Right forelimb (tissue), 1 donor: ENCODE measurements around the gene GALNT12.

Experiments used
- DNase-seq: peaks from one replicate; pipeline ENCODE4 v3.0.0-alpha.2; 2018

GALNT12 gene

GRCh38 chr9:98807070-98807813 is at the start of gene GALNT12:
Gene GALNT12 (plus strand): TSS chr9:98807670. CDS start chr9:98807699, 29 bp downstream.
- DNase-seq: peak; percentile 65

GRCh38 chr9:98760231-98760630 is 47.2 kb upstream of the GALNT12 start:
- DNase-seq: no peak

- no peak for DNase-seq
These were observed 43.3 kb upstream of the GALNT12 start for GRCh38 chr9:98763986-98764745.

- DNase-seq: no peak
These were observed 42.2 kb upstream of the GALNT12 start for GRCh38 chr9:98765256-98765655.

GRCh38 chr9:98766586-98766985 is 40.9 kb upstream of the GALNT12 start:
- no peak for DNase-seq

- no peak for DNase-seq
These were observed 40.3 kb upstream of the GALNT12 start for GRCh38 chr9:98767196-98767595.

- no peak for DNase-seq
These were observed 39.6 kb upstream of the GALNT12 start for GRCh38 chr9:98767915-98768314.

DNA sequence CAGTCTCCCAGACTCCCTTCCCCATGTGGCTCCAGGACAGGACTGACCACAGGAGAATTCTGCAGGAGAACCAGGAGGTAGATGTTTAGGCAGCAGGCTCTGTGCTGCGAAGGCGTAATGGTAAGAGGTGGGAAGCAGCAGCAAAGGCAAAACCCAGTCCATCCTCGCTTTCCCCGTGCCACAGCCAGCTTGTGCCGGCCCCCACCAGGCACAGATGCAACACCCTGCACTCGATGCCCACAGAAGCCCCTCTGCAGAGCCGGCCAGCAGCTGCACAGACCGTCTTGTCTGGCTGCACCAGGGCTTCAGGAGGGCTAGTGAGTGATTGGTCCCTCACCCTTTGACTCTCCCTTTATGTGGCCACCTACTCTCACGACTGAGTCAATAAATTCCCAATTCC is 39.1 kb upstream of the GALNT12 start:
- DNase-seq: no peak

GRCh38 chr9:98770717-98771116 is 36.8 kb upstream of the GALNT12 start:
- DNase-seq: no peak

GRCh38 chr9:98771209-98771874 is 36.1 kb upstream of the GALNT12 start:
- DNase-seq: no peak

DNA sequence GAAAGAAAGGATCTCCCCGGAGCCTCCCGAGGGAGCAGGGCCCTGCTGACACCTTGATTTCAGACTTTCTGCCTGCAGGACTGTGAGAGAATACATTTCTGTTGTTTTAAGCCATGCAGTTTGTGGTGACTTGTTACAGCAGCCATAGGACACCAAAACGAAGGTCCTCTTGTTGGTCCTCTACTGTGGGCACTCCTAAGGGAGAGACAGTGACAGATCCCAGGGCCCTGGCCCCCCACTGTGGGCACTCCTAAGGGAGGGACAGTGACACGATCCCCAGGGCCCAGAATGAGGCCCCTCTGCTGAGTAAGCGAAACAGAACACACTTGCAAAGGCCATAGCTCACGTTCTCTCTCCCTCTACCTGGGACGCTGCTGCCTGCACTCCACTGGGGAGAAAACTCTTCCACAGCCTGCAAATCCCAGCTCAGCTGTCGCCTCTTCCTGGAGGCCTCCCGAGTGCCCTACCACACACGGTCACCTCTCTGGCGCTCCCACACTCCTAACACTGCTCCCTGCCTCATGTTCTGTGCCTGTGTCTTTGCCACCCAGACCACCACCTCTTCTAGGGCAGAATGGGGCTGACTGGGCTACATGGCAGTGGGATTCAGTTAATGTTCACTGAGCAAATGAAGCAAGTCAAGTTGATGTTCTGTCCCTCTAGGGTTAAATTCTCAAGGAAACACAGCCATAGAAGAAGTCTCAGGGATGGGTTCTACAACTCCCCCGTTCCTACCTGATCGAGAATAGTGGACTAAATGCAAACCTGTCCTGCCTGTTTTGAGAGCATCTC is 34.9 kb upstream of the GALNT12 start:
- no peak for DNase-seq

DNA sequence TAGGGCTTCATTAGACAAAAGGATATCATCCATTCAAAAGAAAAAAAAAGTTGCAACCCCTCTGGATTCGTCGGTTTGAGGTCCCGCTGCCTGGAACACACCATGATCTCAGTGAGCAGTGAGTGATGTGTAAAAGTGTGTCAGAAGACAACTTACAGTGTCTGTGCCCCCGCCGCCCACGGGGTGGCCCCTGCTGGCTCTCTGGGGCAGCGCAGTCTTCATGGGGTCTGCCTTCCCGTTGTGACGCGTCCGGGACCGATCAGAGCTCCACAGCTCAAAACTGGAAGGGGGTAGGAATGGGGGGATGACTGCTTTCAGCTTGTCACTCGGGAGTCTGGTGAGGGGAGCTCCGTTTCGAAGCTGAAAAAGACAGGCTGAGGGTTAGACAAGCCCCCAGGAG is 33.7 kb upstream of the GALNT12 start:
- no peak for DNase-seq

- DNase-seq: no peak
These were observed 32.7 kb upstream of the GALNT12 start for GRCh38 chr9:98774746-98775145.

GRCh38 chr9:98775831-98776441 is 31.5 kb upstream of the GALNT12 start:
- no peak for DNase-seq

DNA sequence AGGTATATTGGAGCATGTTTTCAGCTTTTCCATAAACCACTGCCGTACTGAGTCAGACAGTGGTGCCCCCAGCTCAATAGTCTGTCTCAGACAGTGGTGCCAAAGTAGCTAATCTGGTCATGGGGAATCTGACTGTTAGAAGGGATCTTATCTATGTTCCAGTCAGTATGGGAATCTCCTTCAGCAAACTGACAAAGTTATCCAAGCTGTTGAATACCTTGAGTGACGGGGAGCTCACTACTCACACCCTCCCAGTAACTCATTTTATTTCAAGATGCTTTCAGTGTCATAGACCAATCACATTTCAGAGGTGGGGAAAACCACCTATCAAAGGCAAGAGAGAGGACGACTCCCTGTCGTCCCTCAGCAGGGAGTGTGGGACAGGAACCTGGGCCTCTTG is 29.9 kb upstream of the GALNT12 start:
- no peak for DNase-seq

- DNase-seq: no peak
These were observed 29.2 kb upstream of the GALNT12 start for GRCh38 chr9:98778251-98778650.

- DNase-seq: no peak
These were observed 28.5 kb upstream of the GALNT12 start for GRCh38 chr9:98778711-98779530.

DNA sequence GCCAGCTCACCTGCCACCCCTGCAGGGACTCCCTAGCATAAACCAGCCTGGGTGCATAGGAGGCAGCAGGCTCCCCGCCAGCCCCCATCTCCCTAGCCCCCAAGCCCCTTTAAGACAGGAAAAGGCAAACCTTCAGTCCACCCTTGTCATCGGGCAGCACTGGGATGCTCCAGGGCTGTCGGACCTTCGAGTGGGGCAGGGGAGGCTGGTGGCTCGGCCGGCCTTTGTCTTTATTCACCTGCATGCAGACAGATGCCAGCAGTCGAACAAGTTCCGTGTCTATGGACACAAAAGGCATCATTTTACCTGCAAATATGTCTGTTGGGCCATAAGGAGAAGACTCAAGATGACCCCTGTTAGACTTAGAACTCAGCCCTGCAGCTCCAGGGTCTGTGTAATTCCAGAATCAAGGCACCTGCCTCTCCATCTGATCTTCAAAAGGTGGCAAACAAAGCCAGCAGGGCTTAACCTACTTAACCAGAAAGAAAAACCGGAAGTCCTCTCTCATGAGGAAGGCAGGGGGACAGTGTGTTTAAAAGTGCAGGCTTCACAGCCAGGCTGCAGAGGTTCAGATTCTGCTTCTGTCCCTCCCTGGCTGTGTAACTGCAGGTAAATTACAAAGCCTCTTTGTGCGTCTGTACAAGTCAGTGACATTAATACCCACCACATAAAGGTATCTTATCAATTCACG is 27.3 kb upstream of the GALNT12 start:
- DNase-seq: no peak

DNA sequence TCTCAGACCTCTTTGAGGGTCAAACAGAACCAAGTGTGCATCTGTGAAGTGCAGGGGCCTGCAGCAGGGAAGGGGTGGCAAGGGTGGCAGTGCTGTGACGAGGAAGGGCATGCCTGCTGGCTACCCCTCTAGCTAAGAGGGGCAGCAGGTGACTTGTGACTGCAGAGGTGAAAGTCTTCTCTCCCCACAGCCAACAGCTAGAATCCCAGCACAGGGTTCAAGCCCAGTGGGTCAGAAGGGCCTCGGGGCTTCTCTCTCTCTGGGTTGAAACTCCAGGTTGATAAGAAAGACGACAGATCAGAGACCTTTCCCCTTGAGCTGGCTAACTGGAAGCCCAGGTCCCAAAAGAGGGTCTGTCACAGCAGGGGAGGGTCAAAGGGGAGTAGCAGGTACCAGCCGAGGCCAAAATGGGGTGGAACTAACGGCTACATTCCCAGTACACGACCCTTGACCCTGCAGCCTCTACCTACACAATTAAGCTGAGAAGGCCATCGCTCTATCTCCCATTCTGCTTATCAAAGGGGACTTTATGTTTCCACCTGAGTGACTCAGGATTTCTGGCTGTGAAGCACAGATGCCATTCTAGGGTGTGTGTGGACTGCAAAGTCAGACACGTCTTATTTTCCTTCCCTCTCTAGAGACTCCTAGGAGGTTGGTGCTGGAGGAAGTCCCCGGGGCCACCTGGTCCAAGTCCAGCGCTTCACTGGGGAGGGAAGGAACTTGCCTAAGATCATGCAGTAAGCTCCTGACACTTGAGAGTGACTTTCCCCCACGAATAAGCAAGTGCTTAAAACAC is 25.7 kb upstream of the GALNT12 start:
- DNase-seq: no peak
